ENCODE measurements around the gene RSAD1. TPM values are rescaled to one million over a fixed set of nuclear protein-coding genes. Genes with fewer than 3 reads are reported as not detected.

Gene RSAD1
- polyA plus RNA-seq, 3 donors = 20.6 to 40.0 (median 21.2) TPM

DNA sequence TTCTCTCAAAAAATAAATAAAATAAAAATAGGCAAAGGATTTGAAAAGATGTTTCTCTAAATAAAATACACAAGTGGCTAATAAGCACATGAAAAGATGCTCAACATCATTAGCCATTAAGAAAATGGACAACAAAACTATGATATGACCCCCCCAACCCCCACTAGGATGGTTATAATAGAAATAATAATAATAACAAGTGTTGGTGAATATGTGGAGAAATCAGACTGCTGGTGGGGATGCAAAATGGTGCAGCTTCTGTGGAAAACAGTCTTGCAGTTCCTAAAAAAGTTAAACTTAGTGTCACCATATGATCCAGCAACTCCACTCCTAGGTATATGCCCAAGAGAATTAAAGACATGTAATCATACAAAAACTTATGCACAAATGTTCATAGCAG is 20.6 kb downstream of the RSAD1 start:
- Histone ChIP-seq H3K79me2 (ENCODE audit: insufficient read depth, low read length) (no peaks in the 10 kb centered on the region), H2AFZ (ENCODE audit: insufficient read depth, low read depth, low read length, poor library complexity, severe bottlenecking) (no peak overlapping the region), H3K4me1 (ENCODE audit: control insufficient read depth in 1 of 2, insufficient read depth in 2 of 2, low read length in 2 of 2) (peaks cover 2 to 7% of the 10 kb centered on the region in 2 donors), H3K4me3 (replicated peaks in 1 of 3; ENCODE audit: low read depth in 2 of 3, low read length in 3 of 3) (no peak overlapping the region), H3K27me3 (ENCODE audit: control insufficient read depth in 2 of 2, insufficient read depth in 2 of 2, low read length in 2 of 2) (no peaks in the 10 kb centered on the region), H3K36me3 (replicated peaks in 1 of 2; ENCODE audit: control insufficient read depth in 1 of 2, insufficient read depth in 2 of 2, low read length in 2 of 2) (no peaks in the 10 kb centered on the region), H3K27ac (ENCODE audit: low read depth in 1 of 2, low read length in 2 of 2) (no peak overlapping the region), H3K4me2 (replicated peaks; ENCODE audit: extremely low read depth, low read length, poor library complexity, severe bottlenecking) (no peak overlapping the region), H3K9me3 (replicated peaks in 1 of 2; ENCODE audit: control insufficient read depth in 1 of 2, insufficient read depth in 1 of 2, low read length in 2 of 2) (no peaks in the 10 kb centered on the region), H3K9ac (ENCODE audit: insufficient read depth, low read length, poor library complexity, severe bottlenecking) (no peak overlapping the region), H4K20me1 (ENCODE audit: insufficient read depth, low read length) (no peaks in the 10 kb centered on the region)
- TF ChIP-seq CTCF (IDR thresholded peaks at IDR 0.05) = no peak
- Mint-ChIP-seq H3K4me3 (no peak overlapping the region), H3K27me3 (ENCODE audit: low read depth in 3 of 3) (peaks cover 1 to 9% (median 6%) of the 10 kb centered on the region in 3 donors), H3K27ac (no peak overlapping the region), H3K4me1 (peaks cover 8% of the 10 kb centered on the region), H3K36me3 (no peaks in the 10 kb centered on the region), H3K9me3 (no peaks in the 10 kb centered on the region)
- intact Hi-C loops (cut with micrococcal nuclease) = no loop called here
- DNase-seq = no peak

DNA sequence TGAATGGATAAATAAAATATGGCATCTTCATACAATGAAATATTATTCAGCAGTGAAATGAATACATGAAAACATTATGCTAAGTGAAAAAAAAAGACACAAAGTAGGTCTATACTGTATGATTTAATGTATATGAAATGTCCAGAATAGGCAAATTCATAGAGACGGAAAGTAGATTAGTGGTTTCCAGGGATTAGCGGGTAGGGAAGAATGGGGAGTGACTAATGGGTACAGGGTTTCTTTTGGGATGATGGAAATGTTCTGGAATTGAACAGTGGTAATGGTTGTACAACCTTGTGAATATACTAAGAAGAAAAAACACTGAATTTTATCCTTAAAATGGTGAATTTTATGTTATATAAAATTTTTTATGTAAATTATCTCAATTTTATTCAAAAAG is 21.1 kb downstream of the RSAD1 start:
- H4K20me1 ChIP-seq (ENCODE audit: insufficient read depth, low read length) = no peaks in the 10 kb centered on the region
- no peaks in the 10 kb centered on the region for H3K36me3 ChIP-seq (replicated peaks in 1 of 2; ENCODE audit: control insufficient read depth in 1 of 2, insufficient read depth in 2 of 2, low read length in 2 of 2)
- no peaks in the 10 kb centered on the region for H3K79me2 ChIP-seq (ENCODE audit: insufficient read depth, low read length)
- Mint-ChIP-seq H3K9me3 (no peaks in the 10 kb centered on the region), H3K4me3 (no peak overlapping the region), H3K27me3 (ENCODE audit: low read depth in 3 of 3) (peaks cover 1 to 9% (median 7%) of the 10 kb centered on the region in 3 donors), H3K36me3 (no peaks in the 10 kb centered on the region), H3K4me1 (peaks cover 13% of the 10 kb centered on the region), H3K27ac (no peak overlapping the region)
- no peak overlapping the region for H3K4me2 ChIP-seq (replicated peaks; ENCODE audit: extremely low read depth, low read length, poor library complexity, severe bottlenecking)
- DNase-seq = no peak
- no peak overlapping the region for H2AFZ ChIP-seq (ENCODE audit: insufficient read depth, low read depth, low read length, poor library complexity, severe bottlenecking)
- peaks cover 7 to 12% of the 10 kb centered on the region in 2 donors for H3K4me1 ChIP-seq (ENCODE audit: control insufficient read depth in 1 of 2, insufficient read depth in 2 of 2, low read length in 2 of 2)
- no peak overlapping the region for H3K4me3 ChIP-seq (replicated peaks in 1 of 3; ENCODE audit: low read depth in 2 of 3, low read length in 3 of 3)
- no peaks in the 10 kb centered on the region for H3K27me3 ChIP-seq (ENCODE audit: control insufficient read depth in 2 of 2, insufficient read depth in 2 of 2, low read length in 2 of 2)
- H3K27ac ChIP-seq (ENCODE audit: low read depth in 1 of 2, low read length in 2 of 2) = no peak overlapping the region
- TF ChIP-seq CTCF (IDR thresholded peaks at IDR 0.05) = no peak
- no peak overlapping the region for H3K9ac ChIP-seq (ENCODE audit: insufficient read depth, low read length, poor library complexity, severe bottlenecking)
- intact Hi-C loops (cut with micrococcal nuclease) = no loop called here
- no CpG with 5 or more reads among the region's 2 CpGs for WGBS (ENCODE audit: insufficient coverage)
- no peaks in the 10 kb centered on the region for H3K9me3 ChIP-seq (replicated peaks in 1 of 2; ENCODE audit: control insufficient read depth in 1 of 2, insufficient read depth in 1 of 2, low read length in 2 of 2)

Measured in CD14-positive monocyte (primary cell).